GM23338 (cell line): Measurements from ENCODE around the gene GRIK2. TPM values are rescaled to one million over a fixed set of nuclear protein-coding genes. Genes with fewer than 3 reads are reported as not detected.

Experiments used
- ATAC-seq: fragments of 200-7000 bp; cut with Tn5 transposase; 3 replicates; pipeline ENCODE4 v1.9.1; 2020
- DNase-seq: peaks from one replicate; pipeline ENCODE4 v3.0.0-alpha.2; 2015; ENCODE audit warnings: low spot score
- H2AFZ ChIP-seq: fragments of 200-600 bp; sonication (generic); 2 replicates; pipeline ENCODE4 v1.8.0; 2016; ENCODE audit warnings: antibody characterized with exemption, mild to moderate bottlenecking, moderate library complexity
- H3F3A ChIP-seq: fragments of 200-600 bp; sonication (generic); replicated peaks from 2 replicates; pipeline ENCODE4 v1.8.0; 2017; ENCODE audit warnings: antibody characterized with exemption, mixed run types, low read depth
- H3K27ac ChIP-seq: fragments of 200-600 bp; sonication (generic); 2 replicates; pipeline ENCODE4 v1.6.1; 2016; ENCODE audit warnings: low read depth
- H3K27me3 ChIP-seq: fragments of 200-600 bp; sonication (generic); 2 replicates; pipeline ENCODE4 v1.8.0; 2016; ENCODE audit warnings: mild to moderate bottlenecking, mixed run types, moderate library complexity; ENCODE audit not compliant: insufficient read depth
- H3K36me3 ChIP-seq: fragments of 200-600 bp; sonication (generic); 2 replicates; pipeline ENCODE4 v1.8.0; 2016; ENCODE audit warnings: mild to moderate bottlenecking; ENCODE audit not compliant: insufficient read depth
- H3K4me1 ChIP-seq: fragments of 200-600 bp; sonication (generic); 2 replicates; pipeline ENCODE4 v1.8.0; 2016; ENCODE audit warnings: mild to moderate bottlenecking, moderate library complexity; ENCODE audit not compliant: insufficient read depth
- H3K4me2 ChIP-seq: fragments of 200-600 bp; sonication (generic); 2 replicates; pipeline ENCODE4 v1.7.1; 2017; ENCODE audit warnings: mixed run types
- H3K4me3 ChIP-seq: fragments of 200-600 bp; sonication (generic); 2 replicates; pipeline ENCODE4 v1.6.1; 2016; ENCODE audit warnings: mixed run types
- H3K79me2 ChIP-seq: fragments of 200-600 bp; sonication (generic); replicated peaks from 2 replicates; pipeline ENCODE4 v1.8.0; 2017; ENCODE audit warnings: mild to moderate bottlenecking; ENCODE audit not compliant: insufficient read depth
- H3K9me2 ChIP-seq: fragments of 200-600 bp; sonication (generic); 2 replicates; pipeline ENCODE4 v1.8.0; 2017; ENCODE audit not compliant: insufficient read depth
- H4K20me1 ChIP-seq: fragments of 200-600 bp; sonication (generic); replicated peaks from 2 replicates; pipeline ENCODE4 v1.8.0; 2017; ENCODE audit warnings: mild to moderate bottlenecking; ENCODE audit not compliant: insufficient read depth
- H3K27ac Mint-ChIP-seq: 2 replicates; pipeline ENCODE4 v1.8.0; 2020; ENCODE audit warnings: inconsistent platforms, mild to moderate bottlenecking, moderate library complexity, mixed read lengths
- H3K27me3 Mint-ChIP-seq: 3 replicates; pipeline ENCODE4 v1.8.0; 2022; ENCODE audit warnings: low read depth, mild to moderate bottlenecking, moderate library complexity, mixed read lengths, inconsistent platforms; ENCODE audit not compliant: insufficient read depth, poor library complexity
- H3K36me3 Mint-ChIP-seq: 3 replicates; pipeline ENCODE4 v1.8.0; 2021; ENCODE audit warnings: low read depth, mild to moderate bottlenecking, inconsistent platforms, moderate library complexity, mixed read lengths
- H3K4me1 Mint-ChIP-seq: 3 replicates; pipeline ENCODE4 v1.8.0; 2020; ENCODE audit warnings: mild to moderate bottlenecking, inconsistent platforms, mixed read lengths
- H3K4me3 Mint-ChIP-seq: 3 replicates; pipeline ENCODE4 v1.8.0; 2021; ENCODE audit warnings: moderate library complexity, mild to moderate bottlenecking, inconsistent platforms, mixed read lengths
- H3K9me3 Mint-ChIP-seq: 3 replicates; pipeline ENCODE4 v1.8.0; 2020; ENCODE audit warnings: moderate library complexity, mild to moderate bottlenecking, inconsistent platforms, mixed read lengths
- EZH2 ChIP-seq: fragments of 200-600 bp; sonication (generic); IDR thresholded peaks from one replicate; pipeline ENCODE4 v1.8.0; 2017; ENCODE audit warnings: antibody characterized with exemption, mild to moderate bottlenecking, low read depth; ENCODE audit not compliant: unreplicated experiment
- STAT1 ChIP-seq: IDR thresholded peaks from one replicate; pipeline ENCODE4 v1.6.1; 2016; ENCODE audit warnings: antibody characterized with exemption; ENCODE audit not compliant: unreplicated experiment
- ZNF331 ChIP-seq: fragments of 250-450 bp; sonication (Bioruptor Pico); IDR thresholded peaks from 2 replicates; pipeline ENCODE4 v1.5.0; 2020; ENCODE audit warnings: low read depth, mild to moderate bottlenecking, moderate library complexity
- ZNF462 ChIP-seq: fragments of 250-450 bp; sonication (Bioruptor Pico); IDR thresholded peaks from 2 replicates; pipeline ENCODE4 v1.5.0; 2020; ENCODE audit warnings: mild to moderate bottlenecking, moderate library complexity
- polyA plus RNA-seq: library from polyadenylated mRNA; unstranded; fragments of >200 nt; fragmentation: Nextera tagmentation; extraction: Ambion mirVana; gene quantifications from 2 replicates; pipeline ENCODE4 v1.2.1, GENCODE V29; 2016
- total RNA-seq: library from RNA; depleted of rRNA; stranded (reverse); fragments of >200 nt; shearing (Covaris generic); gene quantifications from 2 replicates; pipeline ENCODE4 v1.2.3, GENCODE V29; 2014
- TF ChIP-seq, protein P1 (sequence below), 2 experiments: fragments of 200-600 bp in 1 of 2; sonication (generic) in 1 of 2; conservative IDR thresholded peaks; 2 replicates each; pipeline versions ENCODE4 v1.5.1 to v1.6.1; 2016 to 2017; ENCODE audit warnings: antibody characterized with exemption in 2 of 2, low read depth in 2 of 2, mild to moderate bottlenecking in 2 of 2, moderate library complexity in 1 of 2
- TF ChIP-seq, protein P2 (sequence below): IDR thresholded peaks from 2 replicates; pipeline ENCODE4 v1.6.1; 2016; ENCODE audit warnings: antibody characterized with exemption

GRIK2 gene
- total and polyA plus RNA-seq, 2 experiments from 2014 or later = 0.73 to 3.0 TPM

- H3K4me3 Mint-ChIP-seq = no peak overlapping the region
- peak overlapping the region; percentile 92 for H3K27ac Mint-ChIP-seq
- H3F3A ChIP-seq = no peaks in the 10 kb centered on the region
- peak overlapping the region; percentile 1; the same call in 1 of the 2 replicates for H2AFZ ChIP-seq
- H3K36me3 ChIP-seq = no peaks in the 10 kb centered on the region
- peaks cover 33% of the 10 kb centered on the region for H3K4me1 Mint-ChIP-seq
- no peaks in the 10 kb centered on the region for H3K79me2 ChIP-seq
- peaks cover 2% of the 10 kb centered on the region for H3K27me3 Mint-ChIP-seq
- H3K36me3 Mint-ChIP-seq = no peaks in the 10 kb centered on the region
- H3K27ac ChIP-seq = peak overlapping the region; percentile 57
- H3K27me3 ChIP-seq = no peaks in the 10 kb centered on the region
- peak; percentile 95 for ATAC-seq
- H3K9me2 ChIP-seq = no peaks in the 10 kb centered on the region
- no peaks in the 10 kb centered on the region for H4K20me1 ChIP-seq
- peak; percentile 76 for DNase-seq
- TF ChIP-seq ZNF331 (no peak), EZH2 (no peak), STAT1 (no peak), ZNF462 (CRISPR knock-in tag) (no peak)
- TF ChIP-seq, protein P1, sequence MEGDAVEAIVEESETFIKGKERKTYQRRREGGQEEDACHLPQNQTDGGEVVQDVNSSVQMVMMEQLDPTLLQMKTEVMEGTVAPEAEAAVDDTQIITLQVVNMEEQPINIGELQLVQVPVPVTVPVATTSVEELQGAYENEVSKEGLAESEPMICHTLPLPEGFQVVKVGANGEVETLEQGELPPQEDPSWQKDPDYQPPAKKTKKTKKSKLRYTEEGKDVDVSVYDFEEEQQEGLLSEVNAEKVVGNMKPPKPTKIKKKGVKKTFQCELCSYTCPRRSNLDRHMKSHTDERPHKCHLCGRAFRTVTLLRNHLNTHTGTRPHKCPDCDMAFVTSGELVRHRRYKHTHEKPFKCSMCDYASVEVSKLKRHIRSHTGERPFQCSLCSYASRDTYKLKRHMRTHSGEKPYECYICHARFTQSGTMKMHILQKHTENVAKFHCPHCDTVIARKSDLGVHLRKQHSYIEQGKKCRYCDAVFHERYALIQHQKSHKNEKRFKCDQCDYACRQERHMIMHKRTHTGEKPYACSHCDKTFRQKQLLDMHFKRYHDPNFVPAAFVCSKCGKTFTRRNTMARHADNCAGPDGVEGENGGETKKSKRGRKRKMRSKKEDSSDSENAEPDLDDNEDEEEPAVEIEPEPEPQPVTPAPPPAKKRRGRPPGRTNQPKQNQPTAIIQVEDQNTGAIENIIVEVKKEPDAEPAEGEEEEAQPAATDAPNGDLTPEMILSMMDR (conservative IDR thresholded peaks at IDR 0.05; ENCODE audit: low read depth in 2 of 2) = peak in 1 of 2 experiments; percentile 26; a peak in 2 of 4 replicates
- TF ChIP-seq, protein P2, sequence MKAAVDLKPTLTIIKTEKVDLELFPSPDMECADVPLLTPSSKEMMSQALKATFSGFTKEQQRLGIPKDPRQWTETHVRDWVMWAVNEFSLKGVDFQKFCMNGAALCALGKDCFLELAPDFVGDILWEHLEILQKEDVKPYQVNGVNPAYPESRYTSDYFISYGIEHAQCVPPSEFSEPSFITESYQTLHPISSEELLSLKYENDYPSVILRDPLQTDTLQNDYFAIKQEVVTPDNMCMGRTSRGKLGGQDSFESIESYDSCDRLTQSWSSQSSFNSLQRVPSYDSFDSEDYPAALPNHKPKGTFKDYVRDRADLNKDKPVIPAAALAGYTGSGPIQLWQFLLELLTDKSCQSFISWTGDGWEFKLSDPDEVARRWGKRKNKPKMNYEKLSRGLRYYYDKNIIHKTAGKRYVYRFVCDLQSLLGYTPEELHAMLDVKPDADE = no peak
- peak overlapping the region; percentile 54 for H3K4me2 ChIP-seq
- H3K4me1 ChIP-seq = peaks cover 33% of the 10 kb centered on the region
- H3K4me3 ChIP-seq = no peak overlapping the region
- no peaks in the 10 kb centered on the region; the same call in 2 of the 3 replicates for H3K9me3 Mint-ChIP-seq
Observed at GRCh38 chr6:101847690-101848089, 454.2 kb downstream of the GRIK2 start.
